PC-3 (cell line): Measurements from ENCODE around the gene SLC35D2. TPM values are rescaled to one million over a fixed set of nuclear protein-coding genes. Genes with fewer than 3 reads are reported as not detected.
A peak's percentile ranks its signal among the peaks of the same experiment; 100 is the strongest.

Experiments
- ATAC-seq: fragments of 200-7000 bp; cut with Tn5 transposase; 2 replicates; pipeline ENCODE4 v1.9.1; 2020; ENCODE audit warnings: mild to moderate bottlenecking, moderate library complexity
- BruUV-seq: library from RNA; stranded (reverse); fragments of 400-500 nt; replicated peaks from 2 replicates; lab custom pipeline; 2021; lab: Mats Ljungman, UMichigan
- CTCF ChIA-PET: fragments of 300-600 bp; sonication (Branson Sonifier 250); formaldehyde crosslinking; loops from one replicate; lab custom pipeline; 2022; ENCODE audit warnings: antibody characterized with exemption; lab: Charles Lee
- POLR2A ChIA-PET: fragments of 300-600 bp; sonication (Branson Sonifier 250); formaldehyde crosslinking; loops from one replicate; lab custom pipeline; 2022; ENCODE audit warnings: antibody characterized with exemption; ENCODE audit not compliant: unreplicated experiment; lab: Charles Lee
- DNase-seq: peaks from one replicate; pipeline ENCODE4 v3.0.0-alpha.2; 2015
- H2AFZ ChIP-seq: fragments of 300-600 bp; sonication (generic); 2 replicates; pipeline ENCODE4 v1.6.0; 2016; ENCODE audit warnings: antibody characterized with exemption, low read length
- H3F3A ChIP-seq: fragments of 300-600 bp; sonication (generic); one replicate; pipeline ENCODE4 v1.6.0; 2017; ENCODE audit warnings: antibody characterized with exemption, low read length, control low read depth, mild to moderate bottlenecking; ENCODE audit not compliant: unreplicated experiment
- H3K27ac ChIP-seq: fragments of 300-600 bp; sonication (generic); 2 replicates; pipeline ENCODE4 v1.5.1; 2016; ENCODE audit warnings: mild to moderate bottlenecking, low read length
- H3K27me3 ChIP-seq: fragments of 300-600 bp; sonication (generic); 2 replicates; pipeline ENCODE4 v1.6.1; 2016; ENCODE audit warnings: low read length, mixed read lengths
- H3K36me3 ChIP-seq: fragments of 300-600 bp; sonication (generic); 2 replicates; pipeline ENCODE4 v1.6.1; 2016; ENCODE audit warnings: low read depth, mixed run types, low read length, mixed read lengths
- H3K4me1 ChIP-seq: fragments of 300-600 bp; sonication (generic); 2 replicates; pipeline ENCODE4 v1.5.1; 2016; ENCODE audit warnings: low read length; ENCODE audit not compliant: insufficient read depth
- H3K4me2 ChIP-seq: fragments of 300-600 bp; sonication (generic); 2 replicates; pipeline ENCODE4 v1.6.0; 2016; ENCODE audit warnings: low read length
- H3K4me3 ChIP-seq: fragments of 300-600 bp; sonication (generic); 2 replicates; pipeline ENCODE4 v1.5.1; 2016; ENCODE audit warnings: mild to moderate bottlenecking, low read length, mixed read lengths
- H3K79me2 ChIP-seq: fragments of 300-600 bp; sonication (generic); 2 replicates; pipeline ENCODE4 v1.6.1; 2017; ENCODE audit warnings: low read length, mixed read lengths
- H3K9ac ChIP-seq: fragments of 300-600 bp; sonication (generic); 2 replicates; pipeline ENCODE4 v1.6.0; 2016; ENCODE audit warnings: mild to moderate bottlenecking, low read length
- H3K9me2 ChIP-seq: fragments of 300-600 bp; sonication (generic); replicated peaks from 2 replicates; pipeline ENCODE4 v1.6.1; 2016; ENCODE audit warnings: mixed run types, low read length, mixed read lengths
- H3K9me3 ChIP-seq: fragments of 300-600 bp; sonication (generic); 2 replicates; pipeline ENCODE4 v1.6.1; 2016; ENCODE audit warnings: low read length, mixed read lengths
- H4K20me1 ChIP-seq: fragments of 300-600 bp; sonication (generic); 2 replicates; pipeline ENCODE4 v1.6.1; 2016; ENCODE audit warnings: low read length, mixed read lengths
- EZH2 ChIP-seq: fragments of 300-600 bp; sonication (generic); IDR thresholded peaks from one replicate; pipeline ENCODE4 v1.6.1; 2017; ENCODE audit warnings: antibody characterized with exemption, mild to moderate bottlenecking, low read length; ENCODE audit not compliant: unreplicated experiment
- EZH2phosphoT487 ChIP-seq: fragments of 300-600 bp; sonication (generic); IDR thresholded peaks from 2 replicates; pipeline ENCODE4 v1.6.1; 2018; ENCODE audit warnings: mild to moderate bottlenecking, antibody characterized with exemption, low read length, borderline replicate concordance
- intact Hi-C: fragments of 100-400 bp; cut with micrococcal nuclease; formaldehyde crosslinking; loops from 2 replicates; pipeline ENCODE4 v1.9.0; 2023
- total RNA-seq: library from RNA; depleted of rRNA; stranded (reverse); fragments of >200 nt; gene quantifications from 2 replicates; pipeline ENCODE4 v1.2.3, GENCODE V29; 2014
- TF ChIP-seq, protein P1 (sequence below): fragments of 300-600 bp; sonication (generic); conservative IDR thresholded peaks from 2 replicates; pipeline ENCODE4 v1.5.1; 2017; ENCODE audit warnings: antibody characterized with exemption, low read depth, mild to moderate bottlenecking, low read length

Gene SLC35D2
- total RNA-seq, 1 experiment from 2014 or later, result 21.5 TPM

DNA sequence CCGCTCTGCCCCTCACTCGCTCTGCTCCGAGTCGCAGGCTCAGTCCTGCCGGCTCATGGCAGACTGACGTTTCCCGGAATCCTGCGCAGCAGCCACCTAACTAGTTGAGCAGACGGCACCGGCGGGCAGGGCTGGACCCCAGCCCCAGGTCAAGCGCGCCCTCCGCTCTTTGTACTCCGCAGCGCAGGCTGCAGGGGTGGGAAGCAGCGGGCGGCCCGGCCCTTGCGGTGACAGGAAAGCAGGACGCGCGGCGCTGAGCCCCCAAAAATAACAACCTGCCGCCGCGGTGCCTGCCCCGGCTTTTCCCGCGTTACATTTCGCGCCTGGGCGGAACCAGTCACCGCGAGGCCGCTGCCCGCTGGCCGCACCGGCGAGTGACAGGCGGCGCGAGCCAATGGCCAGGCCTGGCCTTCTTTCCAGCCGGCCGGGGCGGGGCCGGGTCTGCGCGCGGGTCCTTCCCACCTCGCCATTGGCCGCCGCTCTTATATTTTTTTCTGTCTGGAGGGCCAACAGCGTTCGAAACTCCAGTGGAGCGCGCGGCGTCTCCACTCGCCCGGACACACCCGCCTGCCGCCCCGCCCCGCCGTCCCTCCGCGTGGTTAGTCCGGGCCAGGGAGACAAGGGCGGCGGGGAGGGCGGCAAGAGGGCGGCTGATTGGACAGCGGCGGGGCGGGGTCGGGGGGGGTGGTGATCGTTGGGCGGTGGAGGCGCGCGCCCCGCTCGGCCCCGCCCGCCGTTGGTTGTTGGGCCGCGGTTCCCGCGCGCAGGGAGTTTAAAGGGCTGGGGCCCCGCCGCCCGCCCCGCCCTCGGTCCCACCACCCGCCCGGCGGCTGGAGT, 34.8 kb upstream of the SLC35D2 start, which contains the start of gene ZNF367:
TSS of gene ZNF367 (minus strand) at position 288 of the 837 bp plus-strand sequence. CDS start 338 bp downstream, outside the sequence.
- H3K9me3 ChIP-seq, result no peaks in the 10 kb centered on the region
- peak within 1 kb of the TSS; percentile 99 for H3K4me2 ChIP-seq
- DNase-seq (peak; percentile 91), ATAC-seq (peak; percentile 72)
- ChIA-PET POLR2A (no interaction called here), CTCF (interaction anchor here (1.2 kb wide), 1 partner anchor 91 kb away, joined by 3 read pairs; no protein-coding TSS in a partner anchor)
- H3F3A ChIP-seq, result peaks cover 10% of the 10 kb centered on the region
- TF ChIP-seq, protein P1, sequence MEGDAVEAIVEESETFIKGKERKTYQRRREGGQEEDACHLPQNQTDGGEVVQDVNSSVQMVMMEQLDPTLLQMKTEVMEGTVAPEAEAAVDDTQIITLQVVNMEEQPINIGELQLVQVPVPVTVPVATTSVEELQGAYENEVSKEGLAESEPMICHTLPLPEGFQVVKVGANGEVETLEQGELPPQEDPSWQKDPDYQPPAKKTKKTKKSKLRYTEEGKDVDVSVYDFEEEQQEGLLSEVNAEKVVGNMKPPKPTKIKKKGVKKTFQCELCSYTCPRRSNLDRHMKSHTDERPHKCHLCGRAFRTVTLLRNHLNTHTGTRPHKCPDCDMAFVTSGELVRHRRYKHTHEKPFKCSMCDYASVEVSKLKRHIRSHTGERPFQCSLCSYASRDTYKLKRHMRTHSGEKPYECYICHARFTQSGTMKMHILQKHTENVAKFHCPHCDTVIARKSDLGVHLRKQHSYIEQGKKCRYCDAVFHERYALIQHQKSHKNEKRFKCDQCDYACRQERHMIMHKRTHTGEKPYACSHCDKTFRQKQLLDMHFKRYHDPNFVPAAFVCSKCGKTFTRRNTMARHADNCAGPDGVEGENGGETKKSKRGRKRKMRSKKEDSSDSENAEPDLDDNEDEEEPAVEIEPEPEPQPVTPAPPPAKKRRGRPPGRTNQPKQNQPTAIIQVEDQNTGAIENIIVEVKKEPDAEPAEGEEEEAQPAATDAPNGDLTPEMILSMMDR, result no peak
- no peak for TF ChIP-seq EZH2phosphoT487
- TF ChIP-seq EZH2, result no peak
- H3K36me3 ChIP-seq, result no peaks in the 10 kb centered on the region
- peaks cover 40% of the 10 kb centered on the region for H3K79me2 ChIP-seq
- H3K9ac ChIP-seq, result peak within 1 kb of the TSS; percentile 98
- 0 out of 2 replicates have a peak, but pooled peaks cover 2% of the 10 kb centered on the region for H4K20me1 ChIP-seq
- intact Hi-C loops, result loop anchor here (2.0 to 5.0 kb wide), 3 partner anchors 32 to 88 kb away; partner anchors contain the start of genes HABP4 and SLC35D2
- peaks cover 19% of the 10 kb centered on the region for H3K4me1 ChIP-seq
- H3K9me2 ChIP-seq, result no peaks in the 10 kb centered on the region
- H3K4me3 ChIP-seq, result peak within 1 kb of the TSS; percentile 85
- H2AFZ ChIP-seq, result peak within 1 kb of the TSS; percentile 77
- H3K27me3 ChIP-seq, result no peaks in the 10 kb centered on the region
- no TSS peak for BruUV-seq
- H3K27ac ChIP-seq, result peak within 1 kb of the TSS; percentile 90

GRCh38 chr9:96417661-96418082, 34.2 kb upstream of the SLC35D2 start:
- H3K79me2 ChIP-seq, result peaks cover 46% of the 10 kb centered on the region
- DNase-seq (no peak), ATAC-seq (no peak)
- peak overlapping the region; percentile 73 for H2AFZ ChIP-seq
- H3K4me1 ChIP-seq, result peaks cover 19% of the 10 kb centered on the region
- H3K27me3 ChIP-seq, result no peaks in the 10 kb centered on the region
- peak overlapping the region; percentile 83 for H3K27ac ChIP-seq
- peaks cover 10% of the 10 kb centered on the region for H3F3A ChIP-seq
- POLR2A ChIA-PET, result no interaction called here
- no peaks in the 10 kb centered on the region for H3K9me2 ChIP-seq
- peak overlapping the region; percentile 85 for H3K4me3 ChIP-seq
- no TSS peak for BruUV-seq
- H3K9me3 ChIP-seq, result no peaks in the 10 kb centered on the region
- CTCF ChIA-PET, result no interaction called here
- H3K36me3 ChIP-seq, result no peaks in the 10 kb centered on the region
- intact Hi-C loops, result loop anchor here (2.0 to 5.0 kb wide), 3 partner anchors 33 to 87 kb away; partner anchors contain the start of genes HABP4 and SLC35D2
- 0 out of 2 replicates have a peak, but pooled peaks cover 5% of the 10 kb centered on the region for H4K20me1 ChIP-seq
- H3K4me2 ChIP-seq, result peak overlapping the region; percentile 97
- no peak for TF ChIP-seq EZH2phosphoT487
- TF ChIP-seq EZH2, result no peak
- TF ChIP-seq, protein P1, result no peak
- peak overlapping the region; percentile 98 for H3K9ac ChIP-seq
